HG02981 (cell line): ENCODE data around the gene KCTD5.
A peak's percentile ranks its signal among the peaks of the same experiment; 100 is the strongest.
"Not testable (repeated sequence)": the region's sequence is repeated elsewhere in the genome, so short reads cannot be mapped to it uniquely, and the experiment has no call there.

Experiments
- ATAC-seq: cut with Tn5 transposase; IDR thresholded peaks from one replicate; pipeline ENCODE4 v1.9.1; 2021; ENCODE audit warnings: mild to moderate bottlenecking, moderate library complexity; ENCODE audit not compliant: unreplicated experiment

Gene KCTD5, protein sequence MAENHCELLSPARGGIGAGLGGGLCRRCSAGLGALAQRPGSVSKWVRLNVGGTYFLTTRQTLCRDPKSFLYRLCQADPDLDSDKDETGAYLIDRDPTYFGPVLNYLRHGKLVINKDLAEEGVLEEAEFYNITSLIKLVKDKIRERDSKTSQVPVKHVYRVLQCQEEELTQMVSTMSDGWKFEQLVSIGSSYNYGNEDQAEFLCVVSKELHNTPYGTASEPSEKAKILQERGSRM

DNA sequence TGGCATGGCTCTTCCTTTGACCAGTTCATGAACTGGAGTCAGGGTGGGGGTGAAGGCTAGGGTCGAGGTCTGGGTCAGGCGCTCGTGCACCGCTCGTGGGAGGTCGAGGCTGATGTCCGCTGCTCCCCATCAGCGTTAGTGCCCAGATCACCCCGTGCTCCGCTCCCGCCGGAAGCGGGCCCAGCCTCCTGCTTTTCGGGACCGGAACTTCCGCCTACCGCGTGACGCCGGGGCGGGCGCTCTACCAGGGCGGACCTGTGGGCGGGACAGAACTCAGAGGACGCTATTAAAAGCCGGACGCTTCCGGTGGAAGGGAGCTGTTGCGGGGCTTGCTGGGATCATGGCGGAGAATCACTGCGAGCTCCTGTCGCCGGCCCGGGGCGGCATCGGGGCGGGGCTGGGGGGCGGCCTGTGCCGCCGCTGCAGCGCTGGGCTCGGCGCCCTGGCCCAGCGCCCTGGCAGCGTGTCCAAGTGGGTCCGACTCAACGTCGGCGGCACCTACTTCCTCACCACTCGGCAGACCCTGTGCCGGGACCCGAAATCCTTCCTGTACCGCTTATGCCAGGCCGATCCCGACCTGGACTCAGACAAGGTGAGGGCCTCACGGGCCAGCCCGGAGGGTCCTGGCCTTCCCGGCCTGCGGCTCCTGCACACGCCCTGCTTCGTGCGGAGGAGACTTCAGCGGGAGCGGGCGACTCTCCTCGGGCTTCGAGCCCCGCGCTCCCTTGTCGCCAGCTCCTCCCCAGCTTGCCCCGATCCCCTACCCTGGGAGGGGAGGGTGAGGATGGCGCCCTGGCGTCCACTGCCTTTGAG lies at the start of gene KCTD5:
Gene KCTD5, plus strand, starts transcription at position 315 of the 813 bp plus-strand sequence. Its CDS starts 26 bp downstream, at position 341.
- peak; percentile 66 for ATAC-seq

DNA sequence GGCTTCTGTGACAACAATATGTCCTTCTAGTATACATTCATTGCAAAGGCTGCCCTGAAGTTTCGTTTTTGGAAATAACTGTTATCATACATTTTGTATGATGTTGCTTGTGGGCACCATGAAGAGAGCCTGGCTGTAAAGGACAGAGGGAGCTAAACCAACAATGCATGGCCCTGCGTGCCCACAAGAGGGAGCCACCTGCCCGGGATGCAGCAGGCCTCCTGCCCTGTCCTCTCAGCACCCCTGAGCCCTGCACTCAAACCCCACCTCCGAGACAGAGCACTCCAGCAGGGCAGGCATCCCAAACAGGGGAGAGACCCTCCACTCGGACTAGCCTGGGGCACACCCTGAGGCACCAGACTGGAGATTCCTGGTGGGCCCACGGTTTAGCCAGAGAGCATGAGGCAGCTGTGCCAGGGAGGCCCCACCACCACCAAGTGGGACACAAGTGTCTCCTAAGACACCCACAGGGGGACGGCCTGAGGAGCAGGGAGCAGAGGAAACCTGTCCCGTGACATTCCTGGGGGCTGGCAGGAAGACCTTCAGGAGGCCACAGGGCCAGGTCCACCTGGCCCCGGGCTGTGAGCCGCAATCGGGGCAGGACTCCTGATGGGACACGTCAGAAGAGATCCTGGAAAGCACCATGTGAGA lies 43.1 kb upstream of the KCTD5 start:
- ATAC-seq, result not testable (repeated sequence)

DNA sequence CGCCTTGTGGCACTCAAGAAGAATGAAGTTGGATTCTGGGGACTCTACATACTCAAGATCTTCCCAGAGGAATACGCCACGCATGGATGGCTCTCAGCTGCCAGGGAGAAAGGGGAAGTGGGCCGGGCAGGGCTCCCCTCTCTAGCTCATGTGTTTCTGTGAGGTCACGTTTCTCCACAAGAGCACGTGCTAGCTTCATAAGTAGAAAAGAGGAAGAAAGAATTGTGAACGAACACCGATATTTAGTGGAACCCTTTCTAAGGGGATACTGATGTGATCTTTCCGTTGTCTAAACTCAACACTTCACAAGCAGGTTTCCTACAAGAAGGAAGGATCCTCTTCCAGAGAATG lies 42.6 kb upstream of the KCTD5 start:
- not testable (repeated sequence) for ATAC-seq

GRCh38 chr16:2642561-2642960 lies 39.8 kb upstream of the KCTD5 start:
- not testable (repeated sequence) for ATAC-seq

- not testable (repeated sequence) for ATAC-seq
Observed at GRCh38 chr16:2644754-2645453, 37.4 kb upstream of the KCTD5 start.

GRCh38 chr16:2651268-2651871 lies 31.0 kb upstream of the KCTD5 start:
- ATAC-seq, result not testable (repeated sequence)

DNA sequence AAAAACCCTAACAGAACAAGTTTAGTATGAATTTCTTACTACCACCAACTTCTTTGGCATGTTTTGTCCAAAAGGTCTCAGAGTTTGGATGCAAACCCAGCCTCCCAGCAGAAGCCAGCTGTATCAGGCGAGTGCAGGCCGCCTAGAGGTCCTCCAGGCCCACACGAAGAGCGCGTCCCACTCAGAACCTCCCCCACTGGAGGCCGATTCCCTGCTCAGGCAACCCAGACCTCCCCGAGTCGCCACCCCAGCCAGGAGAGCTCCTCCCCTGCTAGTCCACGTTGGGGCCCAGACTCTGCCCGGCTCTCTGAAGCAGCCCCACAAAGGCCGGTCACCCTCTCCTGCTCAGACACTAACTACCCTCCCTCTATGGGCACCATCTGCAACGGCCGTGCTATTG lies 28.4 kb upstream of the KCTD5 start:
- ATAC-seq, result not testable (repeated sequence)

GRCh38 chr16:2654949-2655348 lies 27.4 kb upstream of the KCTD5 start:
- not testable (repeated sequence) for ATAC-seq

DNA sequence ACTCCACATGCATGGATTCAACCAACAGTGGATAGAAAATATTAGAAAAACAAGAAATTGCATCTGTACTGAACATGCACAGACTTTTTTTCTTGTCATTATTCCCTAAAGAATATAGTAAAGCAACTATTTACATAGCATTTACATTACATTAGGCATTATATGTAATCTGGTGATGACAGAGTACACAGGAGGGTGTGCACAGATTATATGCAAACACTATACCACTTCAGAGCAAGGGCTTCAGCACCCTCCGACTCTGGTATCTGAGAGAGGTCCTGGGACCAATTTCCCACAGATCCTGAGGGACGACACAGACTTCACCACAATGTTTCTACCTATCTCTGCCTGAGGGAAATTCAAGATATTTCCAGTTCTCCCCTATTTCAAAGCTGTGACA lies 25.3 kb upstream of the KCTD5 start:
- no peak for ATAC-seq

DNA sequence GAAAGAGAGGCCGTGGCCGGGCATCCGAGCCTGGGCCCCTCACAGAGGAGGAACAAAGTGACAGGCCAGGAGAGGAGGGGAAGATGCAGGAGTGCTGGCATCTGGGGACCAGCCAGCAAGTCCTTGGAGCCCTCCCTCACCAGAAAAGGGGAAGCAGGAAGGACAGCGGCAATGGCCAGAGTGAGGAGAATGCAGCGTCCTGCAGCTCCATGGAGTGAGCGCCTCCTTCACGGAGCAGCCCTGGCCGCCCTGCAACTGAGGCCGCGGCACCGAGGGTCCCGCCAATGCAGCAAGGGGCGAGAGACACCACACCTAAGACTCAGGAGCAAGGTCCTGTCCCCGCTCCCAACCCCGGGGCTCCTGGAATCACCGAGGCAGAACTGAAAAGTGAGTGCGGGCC lies 24.5 kb upstream of the KCTD5 start:
- ATAC-seq, result not testable (repeated sequence)

DNA sequence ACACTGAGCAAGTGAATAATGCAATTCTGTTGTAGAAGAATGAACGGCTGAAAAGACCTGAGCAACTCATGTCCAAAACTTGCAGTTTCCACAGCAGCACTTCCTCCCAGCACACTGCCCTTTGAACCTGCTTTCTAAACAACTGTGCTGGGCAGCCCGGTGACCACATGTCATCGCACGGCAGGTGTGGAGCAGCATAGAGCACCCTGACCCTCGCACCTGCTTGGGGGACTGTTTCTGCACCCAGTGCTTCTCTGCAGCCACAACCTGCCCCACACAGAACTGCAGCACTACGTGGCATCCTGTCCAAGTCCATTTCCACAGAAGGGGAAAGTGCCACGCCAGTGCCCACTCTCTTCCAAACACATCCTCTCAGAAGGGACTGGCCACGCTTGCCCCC lies 22.8 kb upstream of the KCTD5 start:
- ATAC-seq, result not testable (repeated sequence)

- not testable (repeated sequence) for ATAC-seq
Observed at GRCh38 chr16:2660014-2660662, 22.2 kb upstream of the KCTD5 start.

- not testable (repeated sequence) for ATAC-seq
Observed at GRCh38 chr16:2660755-2661373, 21.5 kb upstream of the KCTD5 start.

- no peak for ATAC-seq
Observed at GRCh38 chr16:2663553-2664546, 18.5 kb upstream of the KCTD5 start.

- no peak for ATAC-seq
Observed at GRCh38 chr16:2664574-2664982, 17.7 kb upstream of the KCTD5 start.

DNA sequence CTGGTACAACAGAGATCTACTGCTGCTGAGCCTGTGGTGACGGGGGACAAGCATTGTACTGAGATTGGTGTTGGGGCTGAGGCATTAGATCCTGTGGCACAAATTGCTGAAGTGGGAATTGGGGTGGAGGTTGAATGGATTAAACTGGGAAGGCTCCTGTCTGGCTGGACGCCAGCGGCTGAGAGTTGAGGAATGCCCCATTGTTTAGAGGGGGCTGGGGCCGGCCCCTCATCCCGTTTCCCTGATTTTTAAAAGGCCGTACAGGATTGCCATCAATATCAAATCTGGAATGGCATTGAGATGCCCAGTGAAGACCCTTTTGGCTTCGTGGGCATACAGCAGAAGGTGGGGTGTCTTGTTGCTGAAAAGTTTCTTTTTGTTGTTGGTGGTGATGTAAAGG lies 15.7 kb upstream of the KCTD5 start:
- not testable (repeated sequence) for ATAC-seq

GRCh38 chr16:2669587-2669986 lies 12.7 kb upstream of the KCTD5 start:
- not testable (repeated sequence) for ATAC-seq

DNA sequence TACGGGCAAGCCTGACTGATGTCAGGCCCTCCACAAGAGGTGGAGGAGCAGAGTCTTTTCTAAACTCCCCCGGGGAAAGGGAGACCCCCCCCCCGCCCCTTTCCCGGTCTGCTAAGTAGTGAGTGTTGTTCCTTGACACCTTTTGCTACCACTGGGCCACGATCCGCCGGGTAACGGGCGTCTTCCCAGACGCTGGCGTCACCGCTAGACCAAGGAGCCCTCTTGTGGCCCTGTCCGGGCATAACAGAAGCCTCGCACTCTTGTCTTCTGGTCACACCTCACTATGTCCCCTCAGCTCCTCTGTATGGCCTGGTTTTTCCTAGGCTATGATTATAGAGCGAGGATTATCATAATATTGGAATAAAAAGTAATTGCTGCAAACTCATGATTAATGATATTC lies 12.3 kb upstream of the KCTD5 start:
- not testable (repeated sequence) for ATAC-seq

- not testable (repeated sequence) for ATAC-seq
Observed at GRCh38 chr16:2671193-2671592, 11.1 kb upstream of the KCTD5 start.
